NCI-H345 treated with DMSO at 0.1 percent for 48 hours (cell line): ENCODE results near the gene CORO2B.

Experiments used
- DNase-seq: peaks from one replicate; lab custom pipeline; 2025; ENCODE audit not compliant: unreplicated experiment; lab: John Stamatoyannopoulos, UW

Gene CORO2B

GRCh38 chr15:68578980-68579935 is at the start of gene CORO2B:
Gene CORO2B, plus strand, starts transcription at chr15:68578993. Its CDS starts 270 bp downstream, at chr15:68579263.
- peak; percentile 17 for DNase-seq

GRCh38 chr15:68531387-68532179 is 47.2 kb upstream of the CORO2B start:
- no peak for DNase-seq

GRCh38 chr15:68536331-68537095 is 42.3 kb upstream of the CORO2B start:
- DNase-seq = no peak

GRCh38 chr15:68537097-68537496 is 41.7 kb upstream of the CORO2B start:
- DNase-seq = no peak

GRCh38 chr15:68537506-68537905 is 41.3 kb upstream of the CORO2B start:
- DNase-seq = no peak

GRCh38 chr15:68538311-68538710 is 40.5 kb upstream of the CORO2B start:
- DNase-seq = no peak

GRCh38 chr15:68541743-68542142 is 37.0 kb upstream of the CORO2B start:
- no peak for DNase-seq

- no peak for DNase-seq
Observed at GRCh38 chr15:68542348-68542747, 36.4 kb upstream of the CORO2B start.

- DNase-seq = no peak
Observed at GRCh38 chr15:68542771-68543164, 36.0 kb upstream of the CORO2B start.

GRCh38 chr15:68543165-68544008 is 35.4 kb upstream of the CORO2B start:
- no peak for DNase-seq

GRCh38 chr15:68546318-68546717 is 32.5 kb upstream of the CORO2B start:
- no peak for DNase-seq

GRCh38 chr15:68548364-68548763 is 30.4 kb upstream of the CORO2B start:
- no peak for DNase-seq

GRCh38 chr15:68550004-68550403 is 28.8 kb upstream of the CORO2B start:
- no peak for DNase-seq

GRCh38 chr15:68550498-68551295 is 28.1 kb upstream of the CORO2B start:
- DNase-seq = peak; percentile 5

- DNase-seq = no peak
Observed at GRCh38 chr15:68551296-68551635, 27.5 kb upstream of the CORO2B start.

- DNase-seq = no peak
Observed at GRCh38 chr15:68552344-68552743, 26.4 kb upstream of the CORO2B start.

- DNase-seq = no peak
Observed at GRCh38 chr15:68552773-68553172, 26.0 kb upstream of the CORO2B start.

- DNase-seq = no peak
Observed at GRCh38 chr15:68553314-68553993, 25.3 kb upstream of the CORO2B start.
